GM12878 (cell line): ENCODE data around the gene POLR1A.

ENCODE experiments used
- CHD2 ChIP-seq: IDR thresholded peaks from 2 replicates; pipeline ENCODE4 v1.6.1; 2011; ENCODE audit warnings: low read depth, low read length, improper control_type of control experiment, borderline replicate concordance
- SREBF1 ChIP-seq: IDR thresholded peaks from 2 replicates; pipeline ENCODE4 v1.6.1; 2012; ENCODE audit warnings: mild to moderate bottlenecking, low read length
- STAT3 ChIP-seq: IDR thresholded peaks from 2 replicates; pipeline ENCODE4 v1.6.1; 2011; ENCODE audit warnings: low read depth, low read length, improper control_type of control experiment
- TF ChIP-seq, protein P1 (sequence below), 3 experiments: IDR thresholded peaks in 2 of 3; conservative IDR thresholded peaks in 1 of 3; 2 replicates each; pipeline ENCODE4 v1.5.1; 2011; ENCODE audit warnings: low read depth in 3 of 3, low read length in 3 of 3, mild to moderate bottlenecking in 3 of 3, control low read depth in 2 of 3, moderate library complexity in 2 of 3, inconsistent platforms in 1 of 3, mixed read lengths in 1 of 3; ENCODE audit not compliant: control insufficient read depth in 2 of 3, insufficient read depth in 1 of 3; ENCODE audit errors: extremely low read depth in 1 of 3

DNA sequence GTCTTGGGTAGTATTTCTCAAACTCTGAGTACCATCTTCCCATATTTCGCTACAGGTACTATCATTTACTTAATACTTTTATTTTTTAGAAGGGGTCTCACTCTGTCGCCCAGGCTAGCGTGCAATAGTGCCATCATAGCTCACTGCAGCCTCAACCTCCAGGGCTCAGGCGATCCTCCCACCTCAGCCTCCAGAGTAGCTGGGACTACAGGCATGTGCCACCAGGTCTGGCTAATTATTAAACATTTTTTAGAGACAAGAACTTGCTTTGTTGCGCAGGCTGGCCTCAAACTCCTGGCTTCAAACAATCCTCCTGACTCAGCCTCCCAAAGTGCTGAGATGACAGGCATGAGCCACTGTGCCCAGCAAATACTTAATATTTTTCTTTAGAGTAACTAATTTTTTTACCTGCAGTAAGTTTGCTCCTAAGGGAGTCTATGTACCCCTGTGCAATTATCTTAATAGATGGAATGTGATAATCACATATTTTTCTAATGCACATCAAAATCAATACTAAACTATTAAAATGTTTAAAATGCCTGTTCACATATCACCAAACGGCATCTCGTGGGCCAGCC, 116.3 kb downstream of the POLR1A start:
- TF ChIP-seq CHD2 (no peak), SREBF1 (no peak), STAT3 (no peak)
- TF ChIP-seq, protein P1, sequence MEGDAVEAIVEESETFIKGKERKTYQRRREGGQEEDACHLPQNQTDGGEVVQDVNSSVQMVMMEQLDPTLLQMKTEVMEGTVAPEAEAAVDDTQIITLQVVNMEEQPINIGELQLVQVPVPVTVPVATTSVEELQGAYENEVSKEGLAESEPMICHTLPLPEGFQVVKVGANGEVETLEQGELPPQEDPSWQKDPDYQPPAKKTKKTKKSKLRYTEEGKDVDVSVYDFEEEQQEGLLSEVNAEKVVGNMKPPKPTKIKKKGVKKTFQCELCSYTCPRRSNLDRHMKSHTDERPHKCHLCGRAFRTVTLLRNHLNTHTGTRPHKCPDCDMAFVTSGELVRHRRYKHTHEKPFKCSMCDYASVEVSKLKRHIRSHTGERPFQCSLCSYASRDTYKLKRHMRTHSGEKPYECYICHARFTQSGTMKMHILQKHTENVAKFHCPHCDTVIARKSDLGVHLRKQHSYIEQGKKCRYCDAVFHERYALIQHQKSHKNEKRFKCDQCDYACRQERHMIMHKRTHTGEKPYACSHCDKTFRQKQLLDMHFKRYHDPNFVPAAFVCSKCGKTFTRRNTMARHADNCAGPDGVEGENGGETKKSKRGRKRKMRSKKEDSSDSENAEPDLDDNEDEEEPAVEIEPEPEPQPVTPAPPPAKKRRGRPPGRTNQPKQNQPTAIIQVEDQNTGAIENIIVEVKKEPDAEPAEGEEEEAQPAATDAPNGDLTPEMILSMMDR (IDR thresholded peaks at IDR 0.05 in 2 of 3, conservative IDR thresholded peaks at IDR 0.05 in 1 of 3; ENCODE audit: control insufficient read depth in 2 of 3, extremely low read depth in 1 of 3, insufficient read depth in 1 of 3, low read depth in 3 of 3, low read length in 3 of 3), result no peak
